Neural progenitor cell (in vitro differentiated cells): ENCODE data around the gene ATL2. TPM values are rescaled to one million over a fixed set of nuclear protein-coding genes. Genes with fewer than 3 reads are reported as not detected.
"Not testable (repeated sequence)": the region's sequence is repeated elsewhere in the genome, so short reads cannot be mapped to it uniquely, and the experiment has no call there.

Source experiments
- DNase-seq: peaks from one replicate; pipeline ENCODE4 v3.0.0-alpha.2; 2016; ENCODE audit warnings: low spot score
- H2AFZ ChIP-seq: fragments of 200-600 bp; sonication (generic); replicated peaks from 2 replicates; pipeline ENCODE4 v1.6.1; 2016; ENCODE audit warnings: antibody characterized with exemption
- H3F3A ChIP-seq: fragments of 200-600 bp; sonication (generic); 2 replicates; pipeline ENCODE4 v1.6.1; 2016; ENCODE audit warnings: antibody characterized with exemption, low read depth
- H3K27ac ChIP-seq: fragments of 200-600 bp; sonication (generic); 2 replicates; pipeline ENCODE4 v1.5.1; 2016; ENCODE audit warnings: mild to moderate bottlenecking
- H3K27me3 ChIP-seq: fragments of 200-600 bp; sonication (generic); 2 replicates; pipeline ENCODE4 v1.6.1; 2016; ENCODE audit warnings: mild to moderate bottlenecking, moderate library complexity
- H3K36me3 ChIP-seq: fragments of 200-600 bp; sonication (generic); 2 replicates; pipeline ENCODE4 v1.5.1; 2016
- H3K4me1 ChIP-seq: fragments of 200-600 bp; sonication (generic); 2 replicates; pipeline ENCODE4 v1.6.1; 2016; ENCODE audit warnings: mixed run types
- H3K4me2 ChIP-seq: fragments of 200-600 bp; sonication (generic); 2 replicates; pipeline ENCODE4 v1.6.1; 2016
- H3K4me3 ChIP-seq: fragments of 200-600 bp; sonication (generic); 2 replicates; pipeline ENCODE4 v1.5.1; 2016
- H3K79me2 ChIP-seq: fragments of 200-600 bp; sonication (generic); 2 replicates; pipeline ENCODE4 v1.6.1; 2016; ENCODE audit warnings: low read depth
- H3K9ac ChIP-seq: fragments of 200-600 bp; sonication (generic); 2 replicates; pipeline ENCODE4 v1.6.1; 2016
- H3K9me3 ChIP-seq: fragments of 200-600 bp; sonication (generic); 2 replicates; pipeline ENCODE4 v1.5.1; 2016; ENCODE audit warnings: low read depth
- H4K20me1 ChIP-seq: fragments of 200-600 bp; sonication (generic); 2 replicates; pipeline ENCODE4 v1.6.1; 2016; ENCODE audit warnings: low read depth
- H3K27ac Mint-ChIP-seq: 3 replicates; pipeline ENCODE4 v1.8.0; 2021; ENCODE audit warnings: mixed read lengths
- H3K27me3 Mint-ChIP-seq: 2 replicates; pipeline ENCODE4 v1.8.0; 2022; ENCODE audit warnings: low read depth, mild to moderate bottlenecking, inconsistent platforms, moderate library complexity, mixed read lengths; ENCODE audit not compliant: insufficient read depth
- H3K36me3 Mint-ChIP-seq: 3 replicates; pipeline ENCODE4 v1.8.0; 2021; ENCODE audit warnings: mixed read lengths
- H3K4me1 Mint-ChIP-seq: 3 replicates; pipeline ENCODE4 v1.8.0; 2021; ENCODE audit warnings: mixed read lengths
- H3K4me3 Mint-ChIP-seq: 3 replicates; pipeline ENCODE4 v1.8.0; 2021; ENCODE audit warnings: mild to moderate bottlenecking, moderate library complexity, mixed read lengths
- H3K9me3 Mint-ChIP-seq: 3 replicates; pipeline ENCODE4 v1.8.0; 2020; ENCODE audit warnings: mixed read lengths
- CTCF ChIP-seq: fragments of 200-600 bp; sonication (generic); IDR thresholded peaks from 2 replicates; pipeline ENCODE4 v1.5.1; 2017; ENCODE audit warnings: antibody characterized with exemption, mild to moderate bottlenecking
- EZH2 ChIP-seq: fragments of 200-600 bp; sonication (generic); IDR thresholded peaks from 2 replicates; pipeline ENCODE4 v1.6.1; 2017; ENCODE audit warnings: antibody characterized with exemption, mild to moderate bottlenecking, moderate library complexity
- EZH2phosphoT487 ChIP-seq: fragments of 200-600 bp; sonication (generic); IDR thresholded peaks from 2 replicates; pipeline ENCODE4 v1.6.1; 2017; ENCODE audit warnings: antibody characterized with exemption
- total RNA-seq: library from RNA; depleted of rRNA; stranded (reverse); fragments of >200 nt; gene quantifications from 2 replicates; pipeline ENCODE4 v1.2.3, GENCODE V29; 2015; ENCODE audit warnings: low replicate concordance

The ATL2 gene
- total RNA-seq, 1 donor from 2014 or later, result 203 TPM

- Histone ChIP-seq H3K27ac (no peak overlapping the region), H3K9ac (no peak overlapping the region), H3F3A (no peaks in the 10 kb centered on the region), H3K4me3 (no peak overlapping the region), H3K27me3 (no peaks in the 10 kb centered on the region), H3K4me2 (no peak overlapping the region), H2AFZ (no peak overlapping the region), H4K20me1 (no peaks in the 10 kb centered on the region), H3K4me1 (no peaks in the 10 kb centered on the region), H3K36me3 (no peaks in the 10 kb centered on the region), H3K79me2 (no peaks in the 10 kb centered on the region), H3K9me3 (no peaks in the 10 kb centered on the region)
- no peak for DNase-seq
- H3K27ac Mint-ChIP-seq, result no peak overlapping the region
- no peaks in the 10 kb centered on the region for H3K4me1 Mint-ChIP-seq
- peaks cover 6% of the 10 kb centered on the region for H3K36me3 Mint-ChIP-seq
- TF ChIP-seq EZH2phosphoT487 (no peak), EZH2 (no peak), CTCF (no peak)
- peaks cover 2% of the 10 kb centered on the region for H3K27me3 Mint-ChIP-seq
- peaks cover 14% of the 10 kb centered on the region for H3K9me3 Mint-ChIP-seq
- H3K4me3 Mint-ChIP-seq, result no peak overlapping the region
Observed at GRCh38 chr2:38416296-38417036, 39.4 kb upstream of the ATL2 start.

- no peak for DNase-seq
- Mint-ChIP-seq H3K27me3 (peaks cover 4% of the 10 kb centered on the region), H3K9me3 (peaks cover 14% of the 10 kb centered on the region), H3K4me1 (no peaks in the 10 kb centered on the region), H3K36me3 (peaks cover 6% of the 10 kb centered on the region), H3K4me3 (no peak overlapping the region), H3K27ac (no peak overlapping the region)
- no peaks in the 10 kb centered on the region for H3K36me3 ChIP-seq
- no peaks in the 10 kb centered on the region for H3K79me2 ChIP-seq
- no peaks in the 10 kb centered on the region for H3K9me3 ChIP-seq
- H3K9ac ChIP-seq, result no peak overlapping the region
- H3K4me1 ChIP-seq, result no peaks in the 10 kb centered on the region
- no peak overlapping the region for H3K27ac ChIP-seq
- no peak overlapping the region for H2AFZ ChIP-seq
- H3K4me3 ChIP-seq, result no peak overlapping the region
- H3K4me2 ChIP-seq, result no peak overlapping the region
- TF ChIP-seq EZH2 (no peak), EZH2phosphoT487 (no peak), CTCF (no peak)
- no peaks in the 10 kb centered on the region for H3F3A ChIP-seq
- H3K27me3 ChIP-seq, result no peaks in the 10 kb centered on the region
- H4K20me1 ChIP-seq, result no peaks in the 10 kb centered on the region
Observed at GRCh38 chr2:38415728-38416291, 38.7 kb upstream of the ATL2 start.

GRCh38 chr2:38415023-38415422, 38.0 kb upstream of the ATL2 start:
- peaks cover 14% of the 10 kb centered on the region for H3K9me3 Mint-ChIP-seq
- peaks cover 6% of the 10 kb centered on the region for H3K36me3 Mint-ChIP-seq
- no peaks in the 10 kb centered on the region for H3K36me3 ChIP-seq
- no peak overlapping the region for H2AFZ ChIP-seq
- H3K4me3 Mint-ChIP-seq, result no peak overlapping the region
- H3K4me1 Mint-ChIP-seq, result no peaks in the 10 kb centered on the region
- H3F3A ChIP-seq, result no peaks in the 10 kb centered on the region
- H4K20me1 ChIP-seq, result no peaks in the 10 kb centered on the region
- H3K4me2 ChIP-seq, result no peak overlapping the region
- H3K27me3 Mint-ChIP-seq, result peaks cover 4% of the 10 kb centered on the region
- H3K9ac ChIP-seq, result no peak overlapping the region
- H3K27me3 ChIP-seq, result no peaks in the 10 kb centered on the region
- TF ChIP-seq EZH2phosphoT487 (no peak), EZH2 (no peak), CTCF (no peak)
- no peak for DNase-seq
- no peaks in the 10 kb centered on the region for H3K9me3 ChIP-seq
- H3K27ac Mint-ChIP-seq, result no peak overlapping the region
- no peak overlapping the region for H3K4me3 ChIP-seq
- H3K27ac ChIP-seq, result no peak overlapping the region
- H3K79me2 ChIP-seq, result no peaks in the 10 kb centered on the region
- H3K4me1 ChIP-seq, result peaks cover under 1% of the 10 kb centered on the region

GRCh38 chr2:38412235-38412871, 35.3 kb upstream of the ATL2 start:
- not testable (repeated sequence) for H3K36me3 Mint-ChIP-seq, H2AFZ ChIP-seq, H3K36me3 ChIP-seq, H3K9ac ChIP-seq, DNase-seq, H3K27ac ChIP-seq, H3K9me3 ChIP-seq, H3F3A ChIP-seq, H3K4me2 ChIP-seq, H3K4me3 Mint-ChIP-seq, H3K27ac Mint-ChIP-seq, H3K4me3 ChIP-seq, H3K27me3 ChIP-seq, H3K79me2 ChIP-seq, H4K20me1 ChIP-seq, H3K4me1 Mint-ChIP-seq, H3K27me3 Mint-ChIP-seq
- H3K4me1 ChIP-seq, result peaks cover 11% of the 10 kb centered on the region
- peaks cover 14% of the 10 kb centered on the region for H3K9me3 Mint-ChIP-seq
